Endothelial cell of hepatic sinusoid (primary cell): ENCODE data around the gene C18orf32.
"Not testable (repeated sequence)": the region's sequence is repeated elsewhere in the genome, so short reads cannot be mapped to it uniquely, and the experiment has no call there.

Experiments
- in situ Hi-C: cut with HindIII; loops from 2 replicates; pipeline ENCODE4 v1.10.0; 2017; ENCODE audit warnings: low sequenced_read_pairs

The C18orf32 gene

DNA sequence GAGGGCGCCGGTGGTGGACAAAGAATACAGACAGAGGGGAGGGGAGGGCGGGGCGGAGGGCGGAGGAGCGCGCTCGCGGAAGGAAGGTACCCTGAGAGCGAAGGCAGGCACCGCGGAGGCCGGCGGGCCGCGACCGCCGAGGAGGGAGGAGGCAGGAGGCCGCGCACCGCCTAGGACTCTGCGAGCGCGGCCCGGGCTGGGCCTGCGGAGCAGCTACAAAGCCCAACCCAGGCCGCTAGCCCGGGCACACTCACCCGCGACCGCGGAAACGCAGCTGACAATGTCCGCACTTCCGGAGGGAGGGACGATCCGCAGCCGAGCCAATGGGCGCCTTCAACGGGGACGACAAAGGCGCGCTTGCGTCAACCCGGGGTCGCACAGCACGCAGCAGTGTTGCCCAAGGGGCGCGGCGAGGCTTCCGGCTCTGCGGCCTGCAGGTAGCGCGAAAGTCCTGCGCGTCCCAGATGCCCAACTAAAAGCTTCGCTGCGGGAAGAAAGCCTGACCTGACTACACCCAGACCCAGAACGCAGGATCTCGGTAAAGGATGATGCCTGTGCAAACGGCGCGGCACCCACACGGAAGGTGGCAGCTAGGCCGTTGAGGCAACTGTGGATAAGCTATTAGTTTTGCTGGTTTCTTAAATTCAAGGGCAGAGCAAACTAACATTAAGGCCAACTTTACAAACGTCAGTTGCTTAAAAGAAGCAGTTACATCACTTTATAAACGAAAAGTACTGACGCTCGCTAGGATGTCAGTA lies at the start of gene C18orf32:
C18orf32 (minus strand) TSS at position 282 of the 758 bp plus-strand sequence. CDS start 3,486 bp downstream, outside the sequence.
- in situ Hi-C loops: no loop called here

DNA sequence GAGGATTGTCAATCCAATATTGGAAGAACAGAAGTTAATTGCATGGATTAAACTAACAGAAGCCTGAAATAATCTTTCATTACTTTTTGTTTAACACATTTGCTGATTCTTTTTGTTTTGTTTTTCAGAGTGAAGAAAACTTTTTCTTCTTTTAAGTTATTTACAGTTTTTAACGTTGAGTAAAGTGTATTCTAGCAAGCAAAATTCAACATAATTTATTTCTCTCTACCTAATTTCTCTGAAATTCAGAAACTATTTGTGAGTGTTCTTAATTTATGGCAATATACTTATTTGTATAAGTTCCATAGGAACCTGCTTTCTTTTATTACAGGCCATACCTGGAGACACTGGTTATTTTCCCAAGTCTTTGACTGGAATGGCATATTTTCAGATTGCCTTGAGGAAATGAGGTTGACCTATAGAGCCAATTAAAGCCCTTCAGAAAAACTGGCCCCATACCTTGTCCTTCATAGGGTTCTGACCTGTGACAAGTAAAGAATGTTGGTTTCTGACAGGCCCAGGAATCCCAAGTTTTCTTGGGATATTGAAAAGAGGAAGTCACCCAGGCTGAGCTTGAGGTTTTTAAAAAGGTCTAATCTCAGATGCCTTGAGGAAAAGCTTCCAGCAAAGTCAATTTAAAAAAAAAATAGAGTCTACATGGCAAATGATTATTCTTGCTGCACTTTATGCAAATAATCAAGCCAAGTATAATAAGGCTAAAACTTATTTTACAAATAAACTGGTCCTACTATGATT lies 48.0 kb upstream of the C18orf32 start:
- in situ Hi-C loops: no loop called here

DNA sequence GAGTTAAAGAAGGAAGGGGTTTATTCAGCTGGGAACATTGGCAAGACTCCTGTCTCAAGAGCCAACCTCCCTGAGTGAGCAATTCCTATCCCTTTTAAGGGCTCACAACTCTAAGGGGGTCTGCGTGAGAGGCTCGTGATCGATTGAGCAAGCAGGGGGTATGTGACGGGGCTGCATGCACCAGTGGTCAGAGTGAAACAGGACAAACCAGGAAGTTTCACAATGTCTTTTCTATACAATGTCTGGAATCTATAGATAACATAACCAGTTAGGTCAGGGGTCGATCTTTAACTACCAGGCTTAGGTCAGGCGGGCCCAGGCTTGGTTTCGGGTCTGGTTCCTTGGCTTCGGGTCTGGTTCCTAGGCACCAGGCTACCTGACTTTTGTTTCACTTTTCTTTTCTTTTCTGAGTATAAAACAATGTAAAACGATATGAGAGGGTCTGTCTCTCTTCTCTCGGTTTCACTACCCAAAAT lies 44.7 kb upstream of the C18orf32 start:
- in situ Hi-C loops: no loop called here

DNA sequence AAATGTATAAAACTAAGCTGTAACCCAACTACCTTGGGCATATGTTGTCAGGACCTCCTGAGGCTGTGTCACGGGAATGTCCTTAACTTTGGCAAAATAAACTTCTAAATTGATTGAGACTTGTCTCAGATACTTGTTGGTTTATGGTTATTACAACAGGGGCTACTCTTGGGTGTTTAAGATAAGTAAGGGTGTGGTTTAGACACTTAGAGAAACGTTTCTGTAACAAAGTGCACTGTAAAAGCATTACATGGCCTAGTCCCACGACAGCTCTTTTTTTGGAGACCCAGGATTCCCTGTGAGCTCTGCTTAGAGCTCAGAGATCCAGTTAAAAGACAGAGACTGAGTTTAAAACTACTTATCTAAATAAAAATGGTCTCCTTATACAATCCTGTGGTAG lies 42.6 kb upstream of the C18orf32 start:
- in situ Hi-C loops: no loop called here

DNA sequence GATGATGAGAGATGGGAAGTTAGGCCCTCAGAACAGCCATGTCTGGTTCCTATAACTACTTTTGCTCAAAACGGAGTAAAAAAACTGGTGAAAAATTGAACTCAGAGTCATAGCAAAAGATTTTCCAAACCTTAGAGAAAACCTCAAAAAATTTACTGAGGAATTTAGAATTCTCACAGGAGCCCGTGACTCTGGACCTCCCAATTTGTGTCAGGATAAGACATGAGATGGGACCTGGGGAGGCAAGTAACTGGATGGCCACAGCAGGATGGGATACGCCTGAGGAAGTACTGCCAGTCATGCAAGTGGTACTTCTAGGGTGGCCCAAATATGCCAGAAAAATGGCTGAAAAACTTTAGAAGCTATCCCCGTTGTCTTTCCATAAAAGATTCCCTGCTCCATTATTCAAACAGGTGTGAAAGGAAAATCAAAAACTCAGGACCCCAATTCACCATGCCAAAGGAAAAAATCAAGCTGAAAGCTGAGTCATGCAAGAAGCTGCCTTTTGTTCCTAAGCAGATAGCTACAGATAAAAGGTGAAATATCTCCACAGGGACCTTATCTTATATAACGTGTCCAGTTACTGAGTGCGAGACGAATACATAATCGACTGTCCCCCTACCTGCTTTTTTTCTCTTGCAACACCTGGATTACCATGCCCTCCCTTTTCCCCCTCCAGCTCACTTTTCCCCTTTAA lies 40.7 kb upstream of the C18orf32 start:
- in situ Hi-C loops: no loop called here

DNA sequence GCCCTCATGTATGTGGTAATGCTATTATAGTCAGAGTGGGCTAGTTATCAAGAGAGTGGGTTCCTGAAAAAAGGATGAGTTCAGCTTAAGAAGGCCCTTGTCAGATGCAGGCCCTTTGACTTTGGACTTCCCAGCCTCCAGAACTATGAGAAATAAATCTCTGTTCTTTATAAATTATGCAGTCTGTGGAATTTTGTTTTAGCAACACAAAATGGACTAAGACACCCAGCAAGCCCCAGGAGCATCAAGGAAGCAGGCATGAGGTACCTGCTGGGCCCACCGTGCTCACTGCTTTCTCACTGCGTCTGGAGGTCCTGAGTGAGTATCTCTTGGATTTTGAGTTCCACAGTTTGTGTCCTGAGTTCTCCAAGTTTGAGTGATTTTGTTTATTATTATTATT lies 38.9 kb upstream of the C18orf32 start:
- in situ Hi-C loops: no loop called here

DNA sequence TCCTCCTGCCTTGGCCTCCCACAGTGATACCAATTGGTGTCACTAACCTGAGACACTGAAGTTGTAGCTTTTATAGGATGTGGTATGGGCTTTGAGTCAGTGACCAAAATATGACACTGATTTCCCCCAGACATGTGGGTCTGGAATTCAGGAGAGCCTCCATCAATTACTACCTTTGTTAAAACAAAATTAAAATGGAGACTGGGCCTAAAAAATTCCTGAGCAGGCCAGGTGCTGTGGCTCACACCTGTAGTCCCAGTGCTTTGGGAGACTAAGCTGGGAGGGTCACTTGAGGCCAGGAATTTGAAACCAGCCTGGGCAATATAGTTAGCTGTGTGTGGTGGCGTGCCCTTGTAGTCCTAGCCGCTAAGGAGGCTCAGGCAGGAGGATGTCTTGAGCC lies 37.9 kb upstream of the C18orf32 start:
- in situ Hi-C loops: no loop called here

DNA sequence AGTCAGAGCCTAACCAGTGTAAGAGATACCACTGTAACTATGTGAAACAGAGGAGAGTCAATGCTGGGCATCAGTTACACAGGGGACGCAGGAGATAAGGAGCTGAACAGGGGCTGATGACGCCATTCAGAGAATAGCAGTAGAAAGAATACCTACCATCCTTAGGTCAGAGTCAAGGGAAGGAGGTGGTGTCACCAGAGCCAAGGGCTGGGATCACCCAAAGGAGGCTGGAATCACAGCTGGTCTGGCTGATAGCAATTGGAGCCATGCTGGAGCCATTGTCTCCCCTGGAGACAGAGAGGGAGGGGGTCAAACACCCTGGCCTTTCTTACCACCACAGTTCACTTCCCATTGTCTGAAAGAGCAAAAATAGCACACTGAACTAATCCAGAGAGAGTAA lies 37.3 kb upstream of the C18orf32 start:
- in situ Hi-C loops: no loop called here

DNA sequence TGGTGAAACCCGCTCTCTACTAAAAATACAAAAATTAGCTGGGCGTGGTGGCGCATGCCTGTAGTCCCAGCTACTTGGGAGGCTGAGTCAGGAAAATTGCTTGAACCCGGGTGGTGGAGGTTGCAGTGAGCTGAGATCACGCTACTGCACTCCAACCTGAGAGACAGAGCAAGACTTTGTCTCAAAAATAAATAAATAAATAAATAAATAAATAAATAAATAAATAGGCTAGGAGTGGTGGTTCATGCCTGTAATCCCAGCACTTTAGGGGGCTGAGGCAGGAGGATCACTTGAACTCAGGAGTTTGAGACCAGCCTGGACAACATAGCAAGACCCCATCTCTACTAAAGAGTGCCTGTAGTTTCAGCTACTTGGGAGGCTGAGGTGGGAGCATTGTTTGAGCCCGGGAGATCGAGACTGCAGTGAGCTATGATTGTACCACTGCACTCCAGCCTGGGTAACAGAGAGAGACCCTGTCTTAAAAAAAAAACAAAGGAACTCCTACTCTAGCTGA lies 36.6 kb upstream of the C18orf32 start:
- in situ Hi-C loops: not testable (repeated sequence)

DNA sequence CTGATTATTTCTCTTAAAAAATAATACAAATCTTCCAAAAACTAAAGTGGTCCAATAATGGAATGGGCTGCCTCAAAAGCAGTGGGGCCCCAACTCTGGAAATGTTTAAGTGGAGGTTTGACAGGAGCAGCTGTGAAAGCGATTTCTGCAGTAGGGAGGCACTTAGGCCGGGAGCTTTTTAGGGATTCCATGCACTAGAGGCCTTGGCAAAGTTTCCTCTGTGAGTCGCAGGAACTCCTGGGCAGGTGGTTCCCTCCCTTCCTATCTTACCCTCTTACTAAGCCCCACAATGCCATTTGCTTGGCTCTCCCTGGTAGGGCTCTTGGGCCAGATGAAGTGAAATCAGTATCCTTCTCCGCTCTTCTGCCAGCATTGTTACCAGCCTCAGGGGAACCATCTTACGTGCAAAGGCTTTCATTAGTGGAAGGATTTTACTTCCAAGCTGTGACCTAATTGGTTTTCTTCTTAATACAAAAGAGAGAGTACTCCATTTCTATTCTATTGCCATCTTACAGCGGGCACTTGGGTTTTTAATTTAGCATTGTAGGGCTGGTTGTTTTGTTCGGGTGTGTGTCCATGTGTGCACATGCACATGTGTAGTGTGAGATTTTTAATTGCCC lies 34.3 kb upstream of the C18orf32 start:
- in situ Hi-C loops: no loop called here

DNA sequence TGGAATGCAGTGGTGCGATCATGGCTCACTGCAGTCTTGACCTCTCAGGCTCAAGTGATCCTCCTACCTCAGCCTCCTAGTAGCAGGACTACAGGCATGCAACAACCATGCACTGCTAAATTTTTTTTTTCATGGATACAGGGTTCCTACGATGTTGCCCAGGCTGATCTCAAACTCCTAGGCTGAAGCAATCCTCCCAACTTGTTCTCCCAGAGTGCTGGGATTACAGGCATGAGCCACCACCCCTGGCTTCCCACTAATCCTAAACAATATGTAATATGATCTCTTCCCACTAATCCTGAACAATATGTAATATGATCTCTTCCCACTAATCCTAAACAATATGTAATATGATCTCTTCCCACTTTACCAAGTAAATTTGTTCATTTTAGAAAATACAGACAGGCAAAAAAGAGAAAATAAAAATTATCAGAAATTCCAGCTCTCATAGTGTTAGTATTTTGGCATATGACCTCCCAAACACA lies 33.7 kb upstream of the C18orf32 start:
- in situ Hi-C loops: no loop called here

DNA sequence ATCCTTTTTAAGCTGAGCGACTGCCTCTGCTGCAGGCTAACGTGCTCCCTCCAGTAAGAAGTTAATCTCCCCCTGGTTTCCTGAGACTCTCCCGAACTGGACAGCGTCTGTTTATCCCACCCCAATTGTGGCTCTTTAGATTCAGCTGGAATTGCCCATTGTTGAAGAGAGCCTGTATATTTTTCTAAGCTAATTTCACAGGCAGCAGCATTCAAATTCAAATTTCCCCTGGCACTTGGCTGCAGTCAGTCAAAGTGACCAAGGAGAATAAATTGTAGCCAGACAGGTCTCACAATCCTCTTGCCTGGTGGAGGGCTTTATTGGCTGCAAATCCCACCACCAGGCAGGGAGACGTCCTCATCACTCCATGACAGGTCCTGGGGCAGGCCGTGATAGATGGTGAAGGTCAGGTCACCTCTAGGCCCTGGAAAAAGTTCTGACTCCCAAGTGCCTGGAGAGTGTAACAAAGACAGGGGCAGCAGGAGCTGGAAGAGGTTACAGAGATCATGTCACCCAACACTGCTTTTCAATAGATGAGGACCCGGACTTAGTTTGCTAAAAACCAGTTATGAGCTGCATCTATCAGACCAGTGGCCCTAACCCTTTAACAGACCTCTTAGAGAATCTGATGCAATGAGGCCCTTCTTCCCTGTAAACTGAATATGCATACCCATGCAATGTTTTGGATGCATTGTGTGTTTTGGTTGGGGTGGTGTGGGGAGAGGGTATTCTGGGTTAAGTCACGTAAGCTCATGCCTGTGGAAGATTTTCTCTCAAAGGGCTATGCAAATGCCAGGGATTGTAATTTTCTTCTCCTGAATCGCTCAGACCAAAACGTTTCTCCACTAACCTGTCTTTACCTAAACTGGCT lies 32.3 kb upstream of the C18orf32 start:
- in situ Hi-C loops: no loop called here

DNA sequence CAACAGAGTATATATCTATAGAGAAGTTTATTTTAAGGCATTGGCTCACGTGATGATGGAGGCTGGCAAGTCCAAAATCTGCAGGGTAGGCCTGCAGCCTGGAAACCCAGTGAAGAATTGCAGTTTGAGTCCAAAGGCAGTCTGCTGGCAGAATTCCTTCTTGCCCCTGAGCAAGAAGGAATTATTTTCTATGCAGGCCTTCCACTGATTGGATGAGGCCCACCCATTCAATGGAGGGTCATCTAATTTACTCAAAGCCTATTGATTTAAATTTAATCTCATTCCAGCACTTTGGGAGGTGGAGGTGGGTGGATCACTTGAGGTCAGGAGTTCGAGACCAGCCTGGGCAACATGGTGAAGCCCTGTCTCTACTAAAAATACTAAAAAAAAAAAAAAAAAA lies 30.4 kb upstream of the C18orf32 start:
- in situ Hi-C loops: no loop called here

DNA sequence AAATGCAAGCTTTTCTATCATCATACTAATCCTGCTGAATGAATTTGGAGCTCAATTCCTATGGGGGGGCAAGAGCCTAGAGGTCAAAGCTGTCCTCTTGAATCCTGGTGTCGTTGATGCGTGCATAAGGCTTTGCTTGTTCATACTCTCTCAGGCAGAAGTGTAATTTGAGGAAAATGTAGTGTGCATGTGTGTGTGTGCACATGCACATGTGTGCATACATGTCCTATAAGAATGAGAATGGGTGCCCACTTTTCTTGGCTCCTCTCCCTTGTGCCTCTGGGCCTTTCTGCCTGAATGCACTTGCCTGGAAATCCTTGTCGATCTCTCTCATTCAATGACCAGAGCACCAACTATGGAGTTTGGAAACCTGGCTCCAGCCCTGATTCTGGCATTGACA lies 28.5 kb upstream of the C18orf32 start:
- in situ Hi-C loops: no loop called here

DNA sequence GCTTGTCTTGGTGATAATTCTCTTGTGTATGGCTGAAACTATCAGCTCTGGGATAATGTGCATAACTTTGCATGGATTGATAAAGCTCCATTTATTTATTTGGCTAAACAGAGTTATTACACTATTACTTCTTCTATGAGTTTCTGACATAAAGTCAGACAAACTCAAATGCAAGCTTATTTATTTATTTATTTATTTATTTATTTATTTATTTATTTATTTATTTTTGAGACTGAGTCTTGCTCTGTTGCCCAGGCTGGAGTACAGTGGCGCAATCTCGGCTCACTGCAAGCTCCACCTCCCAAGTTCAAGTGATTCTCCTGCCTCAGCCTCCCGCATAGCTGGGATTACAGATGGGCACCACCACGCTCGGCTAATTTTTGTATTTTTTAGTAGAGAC lies 28.0 kb upstream of the C18orf32 start:
- in situ Hi-C loops: not testable (repeated sequence)

DNA sequence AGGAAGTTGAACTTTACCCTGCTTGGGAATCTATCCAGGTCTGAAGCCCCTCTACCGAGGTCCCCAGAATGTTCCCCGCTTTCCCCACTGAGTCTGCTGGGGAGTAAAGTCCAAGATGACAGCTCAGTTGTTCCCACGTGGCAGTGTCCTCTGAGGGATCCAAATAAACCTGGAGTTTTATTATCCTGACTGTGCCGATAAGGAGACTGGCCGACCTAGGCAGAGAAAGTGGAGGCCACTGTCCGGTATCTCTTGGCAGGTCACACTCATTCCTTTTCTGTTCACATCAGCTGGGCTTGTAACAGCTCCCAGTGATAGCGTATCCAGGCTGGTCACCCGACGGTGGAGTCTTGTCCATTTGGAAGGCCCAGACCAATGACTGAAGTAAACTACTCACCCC lies 27.5 kb upstream of the C18orf32 start:
- in situ Hi-C loops: no loop called here

DNA sequence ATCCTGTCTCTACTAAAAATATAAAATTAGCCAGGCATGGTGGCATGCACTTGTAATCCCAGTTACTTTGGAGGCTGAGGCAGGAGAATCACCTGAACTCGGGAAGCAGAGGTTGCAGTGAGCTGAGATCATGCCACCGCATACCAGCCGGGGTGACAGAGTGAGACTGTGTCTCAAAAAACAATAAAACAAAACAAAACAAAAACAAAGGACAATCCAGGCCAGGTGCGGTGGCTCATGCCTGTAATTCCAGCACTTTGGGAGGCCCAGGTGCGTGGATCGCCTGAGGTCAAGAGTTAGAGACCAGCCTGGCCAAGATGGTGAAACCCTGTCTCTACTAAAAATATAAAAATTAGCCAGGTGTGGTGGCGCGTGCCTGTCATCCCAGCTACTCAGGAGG lies 25.8 kb upstream of the C18orf32 start:
- in situ Hi-C loops: not testable (repeated sequence)

DNA sequence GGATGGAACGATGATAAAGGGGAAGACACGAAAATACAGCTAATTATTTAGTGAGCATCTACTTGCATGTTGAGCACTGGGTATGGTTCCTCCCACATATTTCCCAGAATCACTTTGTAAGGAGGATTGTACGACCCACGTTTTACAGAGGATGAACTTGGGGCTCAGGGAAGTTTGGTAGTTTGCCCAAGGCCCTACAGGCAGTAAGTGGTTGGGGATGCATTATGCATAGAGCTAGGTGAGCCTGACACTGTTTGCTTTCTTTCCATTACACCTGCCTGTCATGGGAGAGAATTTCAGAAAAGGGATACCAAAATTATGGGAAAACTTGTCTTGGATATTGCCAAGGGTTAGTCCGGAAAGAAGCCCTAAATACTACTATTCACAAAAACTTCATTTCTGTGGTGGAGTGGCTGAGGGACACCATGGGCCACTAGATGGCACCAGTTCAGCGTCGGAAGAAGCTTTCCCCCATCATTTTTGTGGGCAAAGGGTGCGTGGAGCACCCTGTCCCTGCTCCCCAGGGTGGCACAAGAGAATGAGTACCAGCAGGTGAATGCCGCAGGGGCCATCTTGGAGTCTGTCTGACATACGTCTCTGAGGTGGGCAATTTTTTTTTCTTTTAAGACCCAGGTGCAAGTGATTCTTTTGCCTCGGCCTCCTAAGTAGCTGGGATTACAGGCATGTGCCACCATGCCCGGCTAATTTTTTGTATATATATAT lies 23.5 kb upstream of the C18orf32 start:
- in situ Hi-C loops: no loop called here

DNA sequence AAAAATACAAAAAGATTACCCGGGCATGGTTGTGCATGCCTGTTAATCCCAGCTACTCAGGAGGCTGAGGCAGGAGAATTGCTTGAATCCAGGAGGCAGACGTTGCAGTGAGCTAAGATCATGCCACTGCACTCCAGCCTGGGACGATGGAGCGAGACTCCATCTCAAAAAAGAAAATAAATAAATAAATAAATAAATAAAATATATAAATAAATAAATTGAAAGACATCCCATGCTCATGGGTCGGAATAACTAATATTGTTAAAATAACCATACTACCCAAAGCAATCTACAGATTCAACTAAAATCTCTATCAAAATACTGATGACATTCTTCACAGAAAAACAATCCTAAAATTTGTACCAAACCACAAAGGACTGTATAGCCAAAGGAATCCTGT lies 19.4 kb upstream of the C18orf32 start:
- in situ Hi-C loops: not testable (repeated sequence)
